ENCODE results near the gene TAS2R41. TPM values are rescaled to one million over a fixed set of nuclear protein-coding genes. Genes with fewer than 3 reads are reported as not detected.
"Not testable (repeated sequence)": the region's sequence is repeated elsewhere in the genome, so short reads cannot be mapped to it uniquely, and the experiment has no call there.

Gene TAS2R41
- total and polyA plus RNA-seq, 2 of the 4 experiments (the other 2 are of a cell fraction) = not detected

GRCh38 chr7:143519411-143520131 lies 41.9 kb downstream of the TAS2R41 start:
- no peak overlapping the region for H3K9ac ChIP-seq (ENCODE audit: low read depth, low read length)
- CTCF ChIA-PET = no interaction called here

GRCh38 chr7:143522309-143522916 lies 44.7 kb downstream of the TAS2R41 start:
- dilution Hi-C loops (cut with HindIII; ENCODE audit: low sequenced_read_pairs, unreplicated experiment) = not testable (repeated sequence)

More at GRCh38 chr7:143519411-143520131, 41.9 kb downstream of the TAS2R41 start:
- no peak for TF ChIP-seq RFX5 (IDR thresholded peaks at IDR 0.05; ENCODE audit: low read depth, low read length)
- no peak for TF ChIP-seq ELK1 (IDR thresholded peaks at IDR 0.05; ENCODE audit: borderline replicate concordance, low read depth, low read length)
- TF ChIP-seq SMC3 (IDR thresholded peaks at IDR 0.05; ENCODE audit: low read depth, low read length) = no peak
- Histone ChIP-seq H2BK20ac (ENCODE audit: low read depth, low read length) (no peak overlapping the region), H3K9me3 (ENCODE audit: control insufficient read depth, insufficient read depth, low read length) (no peaks in the 10 kb centered on the region), H3K36me3 (ENCODE audit: control insufficient read depth, insufficient read depth, low read length) (no peaks in the 10 kb centered on the region), H3K4me1 (ENCODE audit: control insufficient read depth, insufficient read depth, low read length) (peaks cover 2% of the 10 kb centered on the region; the same call in 1 of the 2 replicates), H3K79me1 (ENCODE audit: low read depth in 1 of 2, low read length in 2 of 2) (no peaks in the 10 kb centered on the region), H3K18ac (ENCODE audit: low read depth, low read length) (no peak overlapping the region), H3K4me2 (ENCODE audit: low read depth, low read length) (no peak overlapping the region), H4K5ac (ENCODE audit: low read depth, low read length) (no peak overlapping the region), H3K27me3 (ENCODE audit: control insufficient read depth, insufficient read depth, low read length) (peaks cover 3% of the 10 kb centered on the region), H3K14ac (replicated peaks; ENCODE audit: low read depth, low read length) (no peak overlapping the region), H2BK15ac (ENCODE audit: low read depth, low read length) (no peak overlapping the region), H3K56ac (ENCODE audit: extremely low read depth, insufficient read depth, low read length) (no peak overlapping the region), H3K27ac (ENCODE audit: insufficient read depth, low read length) (no peak overlapping the region), H2AK5ac (ENCODE audit: low read depth, low read length) (no peak overlapping the region), H4K8ac (ENCODE audit: low read depth in 2 of 2, low read length in 2 of 2) (no peak overlapping the region), H3K9me1 (ENCODE audit: insufficient read depth, low read length) (no peaks in the 10 kb centered on the region), H2BK5ac (ENCODE audit: low read depth, low read length, poor library complexity, severe bottlenecking) (no peak overlapping the region), H3K4me3 (ENCODE audit: insufficient read depth, low read depth, low read length) (no peak overlapping the region), H2AK9ac (replicated peaks; ENCODE audit: low read depth, low read length, poor library complexity) (no peak overlapping the region), H2AFZ (replicated peaks; ENCODE audit: low read length, poor library complexity) (peak overlapping the region; percentile 48), H2BK120ac (ENCODE audit: low read depth, low read length) (no peak overlapping the region), H3K23ac (ENCODE audit: low read depth, low read length) (no peak overlapping the region), H3K4ac (ENCODE audit: low read depth, low read length) (no peak overlapping the region), H4K20me1 (ENCODE audit: insufficient read depth, low read length) (no peaks in the 10 kb centered on the region), H4K91ac (ENCODE audit: insufficient read depth, low read depth, low read length) (no peak overlapping the region)
- dilution Hi-C loops (cut with HindIII; ENCODE audit: low sequenced_read_pairs, unreplicated experiment) = no loop called here
- POLR2A ChIA-PET (ENCODE audit: unreplicated experiment) = no interaction called here
- ATAC-seq (ENCODE audit: low read depth) = no peak
- WGBS, 2 experiments (ENCODE audit: extremely low coverage in 2 of 2, insufficient read length in 1 of 2) = 50% methylated on average over 1 of the region's 7 CpGs; no CpG with 5 or more reads in 1 of the 2 experiments
- in situ Hi-C loops (cut with MboI; ENCODE audit: low sequenced_read_pairs) = no loop called here
- DNase-seq = peak; percentile 68
- BruUV-seq (replicated peaks) = no TSS peak
- intact Hi-C loops (cut with micrococcal nuclease) = no loop called here

More at GRCh38 chr7:143522309-143522916, 44.7 kb downstream of the TAS2R41 start:
- H3K4ac ChIP-seq (ENCODE audit: low read depth, low read length); H3K27me3 ChIP-seq (ENCODE audit: control insufficient read depth, insufficient read depth, low read length); H3K36me3 ChIP-seq (ENCODE audit: control insufficient read depth, insufficient read depth, low read length); H3K79me1 ChIP-seq (ENCODE audit: low read depth in 1 of 2, low read length in 2 of 2); H3K18ac ChIP-seq (ENCODE audit: low read depth, low read length); H2BK15ac ChIP-seq (ENCODE audit: low read depth, low read length); H3K4me1 ChIP-seq (ENCODE audit: control insufficient read depth, insufficient read depth, low read length); H4K91ac ChIP-seq (ENCODE audit: insufficient read depth, low read depth, low read length); H3K27ac ChIP-seq (ENCODE audit: insufficient read depth, low read length); H3K4me3 ChIP-seq (ENCODE audit: insufficient read depth, low read depth, low read length); H2AK9ac ChIP-seq (replicated peaks; ENCODE audit: low read depth, low read length, poor library complexity); H4K5ac ChIP-seq (ENCODE audit: low read depth, low read length); POLR2A ChIA-PET (ENCODE audit: unreplicated experiment); H3K4me2 ChIP-seq (ENCODE audit: low read depth, low read length); H3K23ac ChIP-seq (ENCODE audit: low read depth, low read length); H2BK120ac ChIP-seq (ENCODE audit: low read depth, low read length); intact Hi-C loops (cut with micrococcal nuclease); H3K9ac ChIP-seq (ENCODE audit: low read depth, low read length); H3K9me1 ChIP-seq (ENCODE audit: insufficient read depth, low read length); H3K14ac ChIP-seq (replicated peaks; ENCODE audit: low read depth, low read length); H2BK5ac ChIP-seq (ENCODE audit: low read depth, low read length, poor library complexity, severe bottlenecking); H2AK5ac ChIP-seq (ENCODE audit: low read depth, low read length); H2BK20ac ChIP-seq (ENCODE audit: low read depth, low read length); H3K9me3 ChIP-seq (ENCODE audit: control insufficient read depth, insufficient read depth, low read length); BruUV-seq (replicated peaks); in situ Hi-C loops (cut with MboI; ENCODE audit: low sequenced_read_pairs); H4K20me1 ChIP-seq (ENCODE audit: insufficient read depth, low read length); CTCF ChIA-PET; DNase-seq; H4K8ac ChIP-seq (ENCODE audit: low read depth in 2 of 2, low read length in 2 of 2); H2AFZ ChIP-seq (replicated peaks; ENCODE audit: low read length, poor library complexity); H3K56ac ChIP-seq (ENCODE audit: extremely low read depth, insufficient read depth, low read length): not testable (repeated sequence)
- WGBS, 2 experiments (ENCODE audit: extremely low coverage in 2 of 2, insufficient read length in 1 of 2) = no CpG with 5 or more reads among the region's 9 CpGs
- ATAC-seq (ENCODE audit: low read depth) = peak; percentile 95

Data from IMR-90 (cell line).